Kidney (tissue), 14 donors: ENCODE data around the gene OR6K3. TPM values are rescaled to one million over a fixed set of nuclear protein-coding genes. Genes with fewer than 3 reads are reported as not detected.
"Not testable (repeated sequence)": the region's sequence is repeated elsewhere in the genome, so short reads cannot be mapped to it uniquely, and the experiment has no call there.

Experiments used
- DNase-seq, 5 donors: peaks; one replicate each; pipeline ENCODE4 v3.0.0-alpha.2; 2013 to 2020
- FAIRE-seq: peaks from 2 replicates; lab custom pipeline; 2012; peaks lifted over from hg19 to GRCh38; lab: Jason Lieb, UNC
- H3K27ac ChIP-seq, 2 donors: one replicate each; pipeline ENCODE4 v1.7.0; 2013; ENCODE audit warnings: low read depth in 2 of 2, low read length in 2 of 2, inconsistent platforms in 1 of 2
- H3K27me3 ChIP-seq: one replicate; pipeline ENCODE4 v1.7.1; 2013; ENCODE audit warnings: low read length, inconsistent platforms; ENCODE audit not compliant: control insufficient read depth, insufficient read depth
- H3K36me3 ChIP-seq, 3 donors: one replicate each; pipeline versions ENCODE4 v1.7.0 to v1.7.1; 2013; ENCODE audit warnings: low read length in 3 of 3, control low read depth in 1 of 3, inconsistent platforms in 1 of 3; ENCODE audit not compliant: insufficient read depth in 3 of 3, control insufficient read depth in 2 of 3
- H3K4me1 ChIP-seq, 3 donors: one replicate each; pipeline versions ENCODE4 v1.7.0 to v1.7.1; 2013; ENCODE audit warnings: low read length in 3 of 3, inconsistent platforms in 1 of 3, low read depth in 1 of 3; ENCODE audit not compliant: control insufficient read depth in 2 of 3, insufficient read depth in 2 of 3
- H3K4me3 ChIP-seq, 3 donors: one replicate each; pipeline versions ENCODE4 v1.7.0 to v1.8.1; 2013; ENCODE audit warnings: low read length in 3 of 3, control low read depth in 1 of 3, inconsistent platforms in 1 of 3
- H3K9ac ChIP-seq, 3 donors: one replicate each; pipeline versions ENCODE4 v1.7.0 to v1.7.1; 2013; ENCODE audit warnings: low read length in 3 of 3, control low read depth in 1 of 3, inconsistent platforms in 1 of 3
- H3K9me3 ChIP-seq, 3 donors: one replicate each; pipeline versions ENCODE4 v1.7.0 to v1.7.1; 2013; ENCODE audit warnings: low read length in 3 of 3, control low read depth in 1 of 3, inconsistent platforms in 1 of 3; ENCODE audit not compliant: control insufficient read depth in 2 of 3, insufficient read depth in 1 of 3
- intact Hi-C: fragments of 100-400 bp; cut with DNase I; formaldehyde crosslinking; loops from one replicate; pipeline ENCODE4 v1.11.1; 2022
- polyA plus RNA-seq: library from polyadenylated mRNA; stranded (reverse); fragments of 350-450 nt; fragmentation: Illumina TruSeq; extraction: RNeasy Lipid Tissue Mini Kit (QIAGEN cat#74804); gene quantifications from one replicate; pipeline ENCODE4 v1.2.3, GENCODE V29; 2014; ENCODE audit warnings: low read depth, low replicate concordance; ENCODE audit not compliant: insufficient read depth
- total RNA-seq: library from RNA; stranded (reverse); fragmentation: NEBNext Ultra II Directional; extraction: Animal tissue kit (Norgen Biotek cat#: 25700); gene quantifications from one replicate; pipeline ENCODE4 v1.2.1, GENCODE V29; 2021
- TF ChIP-seq, protein P1 (sequence below): IDR thresholded peaks from 3 replicates; pipeline ENCODE4 v1.5.1; 2012; ENCODE audit warnings: mild to moderate bottlenecking, moderate library complexity, borderline replicate concordance; ENCODE audit not compliant: insufficient read depth; ENCODE audit errors: extremely low read depth
- donor health status: control.
- donor health status: control.
- donor health status: control.
- donor health status: control.
- donor health status: control.
- donor health status: DM: yes; HTN: yes; CAD: no.
- donor health status: Normal renal cell carcinoma (clear cell type).

OR6K3 gene
- total and polyA plus RNA-seq, 2 donors from 2014 or later, result not detected

DNA sequence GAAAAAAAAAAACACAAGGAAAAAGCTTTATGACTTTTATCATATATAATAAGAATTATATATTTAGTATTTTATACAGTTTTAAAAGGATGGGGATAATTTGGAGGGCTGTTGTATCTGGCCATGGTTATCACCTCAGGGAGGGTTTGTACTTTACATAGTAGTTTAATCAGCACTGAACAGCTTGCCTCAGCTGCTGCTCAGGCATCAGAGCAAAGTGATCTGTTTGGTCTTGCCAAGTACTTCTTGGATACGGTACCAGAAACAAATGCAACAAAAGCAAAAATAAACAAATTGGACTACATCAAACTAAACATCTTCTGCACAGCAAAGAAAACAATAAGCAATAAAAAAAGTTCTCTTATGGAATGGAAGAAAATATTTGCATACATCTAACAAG lies 31.4 kb downstream of the OR6K3 start:
- Histone ChIP-seq H3K36me3 (no peaks in the 10 kb centered on the region), H3K4me1 (no peaks in the 10 kb centered on the region), H3K9me3 (no peaks in the 10 kb centered on the region), H3K9ac (no peak overlapping the region), H3K27ac (no peak overlapping the region), H3K27me3 (no peaks in the 10 kb centered on the region), H3K4me3 (no peak overlapping the region)
- intact Hi-C loops, result no loop called here
- FAIRE-seq (no peak), DNase-seq (no peak)
- TF ChIP-seq, protein P1, sequence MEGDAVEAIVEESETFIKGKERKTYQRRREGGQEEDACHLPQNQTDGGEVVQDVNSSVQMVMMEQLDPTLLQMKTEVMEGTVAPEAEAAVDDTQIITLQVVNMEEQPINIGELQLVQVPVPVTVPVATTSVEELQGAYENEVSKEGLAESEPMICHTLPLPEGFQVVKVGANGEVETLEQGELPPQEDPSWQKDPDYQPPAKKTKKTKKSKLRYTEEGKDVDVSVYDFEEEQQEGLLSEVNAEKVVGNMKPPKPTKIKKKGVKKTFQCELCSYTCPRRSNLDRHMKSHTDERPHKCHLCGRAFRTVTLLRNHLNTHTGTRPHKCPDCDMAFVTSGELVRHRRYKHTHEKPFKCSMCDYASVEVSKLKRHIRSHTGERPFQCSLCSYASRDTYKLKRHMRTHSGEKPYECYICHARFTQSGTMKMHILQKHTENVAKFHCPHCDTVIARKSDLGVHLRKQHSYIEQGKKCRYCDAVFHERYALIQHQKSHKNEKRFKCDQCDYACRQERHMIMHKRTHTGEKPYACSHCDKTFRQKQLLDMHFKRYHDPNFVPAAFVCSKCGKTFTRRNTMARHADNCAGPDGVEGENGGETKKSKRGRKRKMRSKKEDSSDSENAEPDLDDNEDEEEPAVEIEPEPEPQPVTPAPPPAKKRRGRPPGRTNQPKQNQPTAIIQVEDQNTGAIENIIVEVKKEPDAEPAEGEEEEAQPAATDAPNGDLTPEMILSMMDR, result no peak

DNA sequence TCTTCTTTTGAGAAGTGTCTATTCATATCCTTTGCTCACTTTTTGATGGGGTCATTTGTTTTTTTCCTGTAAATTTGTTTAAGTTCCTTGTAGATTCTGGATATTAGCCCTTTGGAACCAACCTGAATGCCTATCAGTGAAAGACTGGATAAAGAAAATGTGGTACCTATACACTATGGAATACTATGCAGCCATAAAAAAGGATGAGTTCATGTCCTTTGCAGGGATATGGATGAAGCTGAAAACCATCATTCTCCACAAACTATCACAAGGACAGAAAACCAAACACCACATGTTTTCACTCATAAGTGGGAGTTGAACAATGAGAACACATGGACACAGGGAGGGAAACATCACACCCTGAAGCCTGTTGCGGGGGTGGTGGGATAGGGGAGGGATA lies 32.2 kb downstream of the OR6K3 start:
- H3K27ac ChIP-seq, H3K4me3 ChIP-seq, H3K36me3 ChIP-seq, DNase-seq, FAIRE-seq, H3K27me3 ChIP-seq, H3K9me3 ChIP-seq, H3K9ac ChIP-seq, intact Hi-C loops, H3K4me1 ChIP-seq: not testable (repeated sequence)

DNA sequence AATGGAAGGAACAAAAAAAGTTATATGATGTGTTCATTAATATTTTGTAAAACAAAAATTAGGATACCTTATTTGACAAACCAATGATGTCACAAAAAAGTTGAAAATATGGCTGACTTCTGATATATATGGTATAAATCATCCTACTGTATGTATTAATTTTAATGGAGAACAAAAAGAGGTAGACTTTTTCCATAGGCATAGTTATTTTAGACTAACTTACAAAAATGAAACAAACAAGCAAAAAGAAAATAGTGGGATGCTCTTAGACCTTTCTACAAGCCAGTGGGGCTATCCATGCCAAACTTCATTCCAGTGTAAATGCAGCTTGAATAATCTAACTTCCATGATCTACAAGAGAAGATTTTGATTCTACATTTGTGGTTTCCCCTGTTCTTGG lies 33.5 kb downstream of the OR6K3 start:
- H3K36me3 ChIP-seq, result no peaks in the 10 kb centered on the region
- no peaks in the 10 kb centered on the region for H3K4me1 ChIP-seq
- H3K27me3 ChIP-seq, result no peaks in the 10 kb centered on the region
- intact Hi-C loops, result no loop called here
- H3K9me3 ChIP-seq, result no peaks in the 10 kb centered on the region
- H3K9ac ChIP-seq, result no peak overlapping the region
- DNase-seq (no peak), FAIRE-seq (no peak)
- H3K27ac ChIP-seq, result no peak overlapping the region
- TF ChIP-seq, protein P1, result no peak
- H3K4me3 ChIP-seq, result no peak overlapping the region

DNA sequence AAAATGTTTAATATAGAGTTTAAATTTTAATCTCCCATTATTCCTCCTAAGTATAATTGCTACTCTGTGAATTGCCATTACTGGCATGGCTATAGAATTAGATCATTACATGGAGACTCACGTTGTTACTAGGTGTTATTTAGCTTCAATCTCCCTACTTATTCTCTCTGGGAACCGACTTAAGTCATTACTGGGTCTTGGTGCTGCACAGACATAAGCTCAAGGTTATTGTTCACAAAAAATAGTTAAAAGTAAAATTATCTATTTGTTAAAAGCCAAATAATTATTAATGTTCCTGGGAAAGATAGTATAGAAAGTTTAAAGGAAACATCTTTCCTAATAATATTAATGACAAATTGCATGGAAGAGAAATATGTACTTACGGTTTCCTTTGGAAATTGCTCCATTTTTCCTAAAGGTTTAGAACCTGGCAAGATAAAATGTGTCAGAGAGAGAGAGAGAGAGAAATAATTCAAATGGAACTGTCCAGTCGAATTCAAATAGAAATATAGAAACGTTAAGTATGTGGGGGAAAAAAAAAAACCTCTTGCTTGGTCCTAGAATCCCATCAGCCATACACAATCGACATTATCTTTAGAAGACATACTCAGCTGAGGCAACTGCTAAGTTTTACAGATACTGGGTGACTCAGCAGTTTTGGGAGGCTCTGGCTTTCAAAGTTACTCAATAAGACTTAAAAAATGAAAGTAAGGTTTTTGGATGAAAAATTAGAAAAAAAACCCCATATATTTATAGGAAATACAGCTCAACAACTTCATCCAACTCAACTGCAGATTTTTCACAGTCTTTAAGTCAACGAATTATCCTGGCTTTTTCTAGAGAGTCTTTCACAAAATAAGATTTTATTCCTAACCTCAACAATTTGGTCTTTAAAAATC lies 34.2 kb downstream of the OR6K3 start, which contains the start of gene SPTA1:
TSS of gene SPTA1 (minus strand) at position 605 of the 899 bp plus-strand sequence. CDS start at position 407, 198 bp downstream.
- FAIRE-seq (no peak), DNase-seq (no peak)
- H3K36me3 ChIP-seq, result no peaks in the 10 kb centered on the region
- no peaks in the 10 kb centered on the region for H3K9me3 ChIP-seq
- H3K4me1 ChIP-seq, result no peaks in the 10 kb centered on the region
- no peak within 1 kb of the TSS for H3K9ac ChIP-seq
- intact Hi-C loops, result no loop called here
- no peak within 1 kb of the TSS for H3K27ac ChIP-seq
- no peaks in the 10 kb centered on the region for H3K27me3 ChIP-seq
- TF ChIP-seq, protein P1, result no peak
- H3K4me3 ChIP-seq, result no peak within 1 kb of the TSS
